GM21381 (cell line): ENCODE measurements around the gene CEACAM7.
"Not testable (repeated sequence)": the region's sequence is repeated elsewhere in the genome, so short reads cannot be mapped to it uniquely, and the experiment has no call there.

ENCODE experiments used
- ATAC-seq: cut with Tn5 transposase; IDR thresholded peaks from one replicate; pipeline ENCODE4 v1.9.1; 2021; ENCODE audit warnings: mild to moderate bottlenecking, moderate library complexity; ENCODE audit not compliant: unreplicated experiment

Gene CEACAM7

GRCh38 chr19:41688098-41688497 is at the start of gene CEACAM7:
Gene CEACAM7 (minus strand): TSS chr19:41688270. CDS start chr19:41688165, 105 bp downstream.
- no peak for ATAC-seq

GRCh38 chr19:41735071-41735600 is 47.1 kb upstream of the CEACAM7 start:
- ATAC-seq = no peak

- no peak for ATAC-seq
Observed at GRCh38 chr19:41734585-41734984, 46.5 kb upstream of the CEACAM7 start.

DNA sequence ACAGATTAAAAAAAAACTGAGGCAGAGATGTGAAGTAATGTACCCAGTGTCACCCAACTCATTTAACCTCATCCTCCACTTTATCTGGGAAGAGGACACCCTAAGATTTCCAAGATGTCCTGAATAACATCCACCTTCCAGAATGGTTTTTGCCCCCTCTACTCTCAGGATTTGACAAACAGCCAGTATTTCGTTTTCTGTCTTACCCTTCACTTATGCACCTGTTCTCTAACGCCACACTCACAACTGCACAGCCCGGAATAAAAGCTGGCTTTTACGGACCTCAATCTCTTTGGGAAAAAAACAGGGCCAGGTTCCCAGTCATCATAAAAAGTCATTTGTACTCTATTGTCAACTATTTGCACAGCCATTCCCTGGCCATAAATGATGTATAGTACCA is 46.1 kb upstream of the CEACAM7 start:
- no peak for ATAC-seq

DNA sequence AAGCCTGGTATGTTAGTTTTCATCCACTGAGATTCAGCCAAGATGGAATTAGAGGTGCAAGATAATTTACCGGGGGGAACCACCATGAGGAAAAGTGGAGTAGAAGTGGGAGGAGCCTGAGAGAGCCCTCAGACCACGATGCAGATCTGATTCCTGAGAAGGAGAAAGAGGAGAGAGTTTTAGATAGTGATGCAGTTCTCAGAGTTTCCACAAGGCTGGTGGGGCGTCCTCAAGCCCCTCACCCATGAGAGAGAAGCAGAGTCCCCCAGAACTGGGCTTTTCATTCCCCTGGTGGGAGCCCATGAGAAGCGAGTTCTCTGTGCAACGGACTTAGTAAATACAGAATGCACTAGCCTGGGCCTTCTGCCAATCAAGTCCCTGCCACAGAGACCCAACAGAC is 38.4 kb upstream of the CEACAM7 start:
- no peak for ATAC-seq

DNA sequence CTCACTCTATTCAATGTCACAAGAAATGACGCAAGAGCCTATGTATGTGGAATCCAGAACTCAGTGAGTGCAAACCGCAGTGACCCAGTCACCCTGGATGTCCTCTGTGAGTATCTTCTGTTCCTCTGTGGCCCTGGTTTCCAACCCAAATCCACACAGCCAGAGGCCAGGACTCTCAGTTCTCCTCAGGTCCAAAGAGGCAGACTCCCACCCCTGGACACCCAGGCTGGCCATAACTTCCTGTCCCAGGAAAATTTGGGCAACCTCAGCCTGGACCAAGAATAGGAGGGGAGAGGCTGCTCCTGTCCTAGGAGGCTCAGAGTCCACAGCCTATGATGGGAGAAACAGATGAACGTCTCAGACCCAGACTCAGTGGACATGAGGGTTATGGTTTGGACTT is 32.0 kb upstream of the CEACAM7 start:
- no peak for ATAC-seq

DNA sequence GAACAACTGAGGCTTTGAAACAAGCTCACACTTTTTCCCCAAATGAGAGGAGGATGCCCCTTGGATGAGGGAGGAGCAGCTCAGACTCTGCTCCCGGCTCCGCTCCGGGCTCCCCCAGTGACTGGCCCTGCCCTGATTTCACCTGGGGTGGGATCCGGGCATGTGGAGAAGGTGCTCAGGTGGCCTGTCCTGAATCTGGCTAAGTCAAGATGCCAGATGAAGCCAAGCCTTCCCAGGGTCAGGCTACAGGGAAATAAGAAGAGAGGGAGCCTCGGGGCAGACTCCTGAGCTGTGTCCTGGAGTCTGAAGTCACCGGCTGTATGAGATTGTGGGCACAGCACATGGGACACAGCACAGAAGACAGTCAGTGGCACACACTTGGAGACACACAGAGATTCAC is 30.7 kb upstream of the CEACAM7 start:
- ATAC-seq = no peak

DNA sequence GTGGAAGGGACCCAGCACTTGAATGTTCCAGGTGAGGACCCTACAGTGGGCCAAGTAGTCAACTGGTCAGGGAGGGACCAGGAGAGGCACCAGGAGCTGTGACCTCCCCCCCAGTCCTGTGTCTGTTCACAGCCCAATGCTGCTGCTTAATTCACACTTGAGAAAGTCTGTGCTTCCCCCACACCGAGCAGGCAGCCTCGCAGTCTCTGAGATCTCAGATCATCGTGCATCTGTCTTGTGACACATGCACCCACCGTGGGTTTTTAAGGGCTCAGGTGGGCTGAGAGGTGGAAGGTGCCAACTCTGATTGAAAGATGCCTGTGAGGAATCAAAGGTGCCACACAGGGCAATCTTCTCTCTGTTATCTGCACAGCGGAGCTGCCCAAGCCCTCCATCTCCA is 26.5 kb upstream of the CEACAM7 start:
- ATAC-seq = no peak

- no peak for ATAC-seq
Observed at GRCh38 chr19:41711376-41712261, 23.5 kb upstream of the CEACAM7 start.

- ATAC-seq = no peak
Observed at GRCh38 chr19:41709951-41710645, 22.0 kb upstream of the CEACAM7 start.

DNA sequence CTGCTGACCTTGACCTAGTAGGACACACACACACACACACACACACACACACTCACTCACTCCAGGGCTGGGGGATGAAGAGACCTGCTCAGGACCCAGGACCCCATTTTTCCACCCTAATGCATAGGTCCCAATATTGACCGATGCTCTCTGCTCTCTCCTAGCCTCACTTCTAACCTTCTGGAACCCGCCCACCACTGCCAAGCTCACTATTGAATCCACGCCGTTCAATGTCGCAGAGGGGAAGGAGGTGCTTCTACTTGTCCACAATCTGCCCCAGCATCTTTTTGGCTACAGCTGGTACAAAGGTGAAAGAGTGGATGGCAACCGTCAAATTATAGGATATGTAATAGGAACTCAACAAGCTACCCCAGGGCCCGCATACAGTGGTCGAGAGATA is 21.4 kb upstream of the CEACAM7 start:
- ATAC-seq = not testable (repeated sequence)

DNA sequence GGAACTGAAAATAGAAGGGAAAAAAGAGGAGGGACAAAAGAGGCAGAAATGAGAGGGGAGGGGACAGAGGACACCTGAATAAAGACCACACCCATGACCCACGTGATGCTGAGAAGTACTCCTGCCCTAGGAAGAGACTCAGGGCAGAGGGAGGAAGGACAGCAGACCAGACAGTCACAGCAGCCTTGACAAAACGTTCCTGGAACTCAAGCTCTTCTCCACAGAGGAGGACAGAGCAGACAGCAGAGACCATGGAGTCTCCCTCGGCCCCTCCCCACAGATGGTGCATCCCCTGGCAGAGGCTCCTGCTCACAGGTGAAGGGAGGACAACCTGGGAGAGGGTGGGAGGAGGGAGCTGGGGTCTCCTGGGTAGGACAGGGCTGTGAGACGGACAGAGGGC is 20.4 kb upstream of the CEACAM7 start, which contains the start of gene CEACAM5:
TSS of gene CEACAM5 (plus strand) at position 146 of the 400 bp plus-strand sequence. CDS start at position 252, 106 bp downstream.
- ATAC-seq = no peak

GRCh38 chr19:41707871-41708371 is 19.9 kb upstream of the CEACAM7 start:
- ATAC-seq = no peak

- no peak for ATAC-seq
Observed at GRCh38 chr19:41707502-41707812, 19.4 kb upstream of the CEACAM7 start.

- ATAC-seq = no peak
Observed at GRCh38 chr19:41706741-41707501, 18.9 kb upstream of the CEACAM7 start.

DNA sequence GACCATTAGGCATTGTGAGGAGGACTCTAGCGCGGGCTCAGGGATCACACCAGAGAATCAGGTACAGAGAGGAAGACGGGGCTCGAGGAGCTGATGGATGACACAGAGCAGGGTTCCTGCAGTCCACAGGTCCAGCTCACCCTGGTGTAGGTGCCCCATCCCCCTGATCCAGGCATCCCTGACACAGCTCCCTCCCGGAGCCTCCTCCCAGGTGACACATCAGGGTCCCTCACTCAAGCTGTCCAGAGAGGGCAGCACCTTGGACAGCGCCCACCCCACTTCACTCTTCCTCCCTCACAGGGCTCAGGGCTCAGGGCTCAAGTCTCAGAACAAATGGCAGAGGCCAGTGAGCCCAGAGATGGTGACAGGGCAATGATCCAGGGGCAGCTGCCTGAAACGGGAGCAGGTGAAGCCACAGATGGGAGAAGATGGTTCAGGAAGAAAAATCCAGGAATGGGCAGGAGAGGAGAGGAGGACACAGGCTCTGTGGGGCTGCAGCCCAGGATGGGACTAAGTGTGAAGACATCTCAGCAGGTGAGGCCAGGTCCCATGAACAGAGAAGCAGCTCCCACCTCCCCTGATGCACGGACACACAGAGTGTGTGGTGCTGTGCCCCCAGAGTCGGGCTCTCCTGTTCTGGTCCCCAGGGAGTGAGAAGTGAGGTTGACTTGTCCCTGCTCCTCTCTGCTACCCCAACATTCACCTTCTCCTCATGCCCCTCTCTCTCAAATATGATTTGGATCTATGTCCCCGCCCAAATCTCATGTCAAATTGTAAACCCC is 17.5 kb upstream of the CEACAM7 start:
- ATAC-seq = no peak

DNA sequence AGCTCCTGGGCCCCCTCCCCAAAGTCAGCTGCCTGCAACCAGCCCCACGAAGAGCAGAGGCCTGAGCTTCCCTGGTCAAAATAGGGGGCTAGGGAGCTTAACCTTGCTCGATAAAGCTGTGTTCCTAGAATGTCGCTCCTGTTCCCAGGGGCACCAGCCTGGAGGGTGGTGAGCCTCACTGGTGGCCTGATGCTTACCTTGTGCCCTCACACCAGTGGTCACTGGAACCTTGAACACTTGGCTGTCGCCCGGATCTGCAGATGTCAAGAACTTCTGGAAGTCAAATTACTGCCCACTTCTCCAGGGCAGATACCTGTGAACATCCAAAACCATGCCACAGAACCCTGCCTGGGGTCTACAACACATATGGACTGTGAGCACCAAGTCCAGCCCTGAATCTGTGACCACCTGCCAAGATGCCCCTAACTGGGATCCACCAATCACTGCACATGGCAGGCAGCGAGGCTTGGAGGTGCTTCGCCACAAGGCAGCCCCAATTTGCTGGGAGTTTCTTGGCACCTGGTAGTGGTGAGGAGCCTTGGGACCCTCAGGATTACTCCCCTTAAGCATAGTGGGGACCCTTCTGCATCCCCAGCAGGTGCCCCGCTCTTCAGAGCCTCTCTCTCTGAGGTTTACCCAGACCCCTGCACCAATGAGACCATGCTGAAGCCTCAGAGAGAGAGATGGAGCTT is 15.7 kb upstream of the CEACAM7 start:
- no peak for ATAC-seq

DNA sequence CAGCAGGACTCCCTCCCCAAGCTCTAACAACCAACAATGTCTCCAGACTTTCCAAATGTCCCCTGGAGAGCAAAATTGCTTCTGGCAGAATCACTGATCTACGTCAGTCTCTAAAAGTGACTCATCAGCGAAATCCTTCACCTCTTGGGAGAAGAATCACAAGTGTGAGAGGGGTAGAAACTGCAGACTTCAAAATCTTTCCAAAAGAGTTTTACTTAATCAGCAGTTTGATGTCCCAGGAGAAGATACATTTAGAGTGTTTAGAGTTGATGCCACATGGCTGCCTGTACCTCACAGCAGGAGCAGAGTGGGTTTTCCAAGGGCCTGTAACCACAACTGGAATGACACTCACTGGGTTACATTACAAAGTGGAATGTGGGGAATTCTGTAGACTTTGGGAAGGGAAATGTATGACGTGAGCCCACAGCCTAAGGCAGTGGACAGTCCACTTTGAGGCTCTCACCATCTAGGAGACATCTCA is 14.1 kb upstream of the CEACAM7 start:
- no peak for ATAC-seq

DNA sequence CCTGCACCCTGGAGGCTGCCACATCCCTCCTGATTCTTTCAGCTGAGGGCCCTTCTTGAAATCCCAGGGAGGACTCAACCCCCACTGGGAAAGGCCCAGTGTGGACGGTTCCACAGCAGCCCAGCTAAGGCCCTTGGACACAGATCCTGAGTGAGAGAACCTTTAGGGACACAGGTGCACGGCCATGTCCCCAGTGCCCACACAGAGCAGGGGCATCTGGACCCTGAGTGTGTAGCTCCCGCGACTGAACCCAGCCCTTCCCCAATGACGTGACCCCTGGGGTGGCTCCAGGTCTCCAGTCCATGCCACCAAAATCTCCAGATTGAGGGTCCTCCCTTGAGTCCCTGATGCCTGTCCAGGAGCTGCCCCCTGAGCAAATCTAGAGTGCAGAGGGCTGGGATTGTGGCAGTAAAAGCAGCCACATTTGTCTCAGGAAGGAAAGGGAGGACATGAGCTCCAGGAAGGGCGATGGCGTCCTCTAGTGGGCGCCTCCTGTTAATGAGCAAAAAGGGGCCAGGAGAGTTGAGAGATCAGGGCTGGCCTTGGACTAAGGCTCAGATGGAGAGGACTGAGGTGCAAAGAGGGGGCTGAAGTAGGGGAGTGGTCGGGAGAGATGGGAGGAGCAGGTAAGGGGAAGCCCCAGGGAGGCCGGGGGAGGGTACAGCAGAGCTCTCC is 13.5 kb upstream of the CEACAM7 start:
- ATAC-seq = no peak
